HepG2 (cell line): ENCODE data around the gene RSPH9. TPM values are rescaled to one million over a fixed set of nuclear protein-coding genes. Genes with fewer than 3 reads are reported as not detected.
A peak's percentile ranks its signal among the peaks of the same experiment; 100 is the strongest.

ENCODE experiments used
- ARID5B ChIP-seq: IDR thresholded peaks from 2 replicates; pipeline ENCODE4 v1.4.0; 2020; ENCODE audit warnings: mild to moderate bottlenecking, missing genetic modification reagents
- ETV5 ChIP-seq: IDR thresholded peaks from 2 replicates; pipeline ENCODE4 v1.6.1; 2018; ENCODE audit warnings: missing biosample characterization, missing genetic modification reagents, inconsistent platforms, borderline replicate concordance
- GMEB2 ChIP-seq: IDR thresholded peaks from 2 replicates; pipeline ENCODE4 v1.6.1; 2016; ENCODE audit warnings: missing biosample characterization, missing genetic modification reagents, low read depth
- HBP1 ChIP-seq: IDR thresholded peaks from 2 replicates; pipeline ENCODE4 v1.6.1; 2016; ENCODE audit warnings: low read depth, control low read depth
- HIC2 ChIP-seq: sonication (generic); formaldehyde crosslinking; IDR thresholded peaks from 2 replicates; pipeline ENCODE4 v1.9.0; 2022; ENCODE audit warnings: low read depth, missing genetic modification reagents
- HNF1B ChIP-seq: sonication (generic); formaldehyde crosslinking; IDR thresholded peaks from 2 replicates; pipeline ENCODE4 v1.5.1; 2020; ENCODE audit warnings: mild to moderate bottlenecking, moderate library complexity, missing genetic modification reagents
- MAF1 ChIP-seq: sonication (generic); formaldehyde crosslinking; IDR thresholded peaks from 2 replicates; pipeline ENCODE4 v1.5.0; 2020; ENCODE audit warnings: missing genetic modification reagents, borderline replicate concordance
- NCOA1 ChIP-seq: sonication (generic); formaldehyde crosslinking; IDR thresholded peaks from 2 replicates; pipeline ENCODE4 v1.9.0; 2021; ENCODE audit warnings: missing genetic modification reagents
- SNAI1 ChIP-seq: sonication (generic); formaldehyde crosslinking; IDR thresholded peaks from 2 replicates; pipeline ENCODE4 v1.5.0; 2020; ENCODE audit warnings: mild to moderate bottlenecking, missing genetic modification reagents, borderline replicate concordance
- TFDP2 ChIP-seq: sonication (generic); formaldehyde crosslinking; IDR thresholded peaks from 2 replicates; pipeline ENCODE4 v1.4.0; 2020; ENCODE audit warnings: missing genetic modification reagents
- ZNF160 ChIP-seq: sonication (generic); formaldehyde crosslinking; IDR thresholded peaks from 2 replicates; pipeline ENCODE4 v1.8.0; 2022; ENCODE audit warnings: mild to moderate bottlenecking, inconsistent platforms, missing genetic modification reagents
- ZNF207 ChIP-seq: fragments of 450-650 bp; IDR thresholded peaks from 2 replicates; pipeline ENCODE4 v1.6.1; 2016; ENCODE audit warnings: antibody characterized with exemption, borderline replicate concordance
- ZNF235 ChIP-seq: sonication (generic); formaldehyde crosslinking; IDR thresholded peaks from 2 replicates; pipeline ENCODE4 v1.8.1; 2023; ENCODE audit warnings: mild to moderate bottlenecking, missing genetic modification reagents, borderline replicate concordance
- polyA plus RNA-seq, 8 experiments: library from polyadenylated mRNA; depleted of rRNA in 3 of 8; stranded (reverse) in 7 of 8; unstranded in 1 of 8; fragments of >200 nt; fragmentation: Illumina TruSeq in 4 of 8; extraction: Trizol in 4 of 8; gene quantifications; 2 replicates each; pipeline versions ENCODE4 v1.2.1 to v1.2.3, GENCODE V29; 2011 to 2016; ENCODE audit warnings: low read depth in 4 of 8, missing spikeins in 1 of 8, mixed read lengths in 1 of 8; ENCODE audit not compliant: insufficient read depth in 1 of 8
- total RNA-seq, 5 experiments: library from RNA; depleted of rRNA; stranded (reverse); fragments of >200 nt; fragmentation: Illumina TruSeq; extraction: Trizol; gene quantifications; 2 replicates each; pipeline ENCODE4 v1.2.3, GENCODE V29; 2016; ENCODE audit warnings: low read depth in 1 of 5

Gene RSPH9
- total and polyA plus RNA-seq, 2 of the 13 experiments (the other 11 are each of a cell fraction or from before 2014, with no cell fraction given): 0.04 TPM; not detected in 1

- TF ChIP-seq ARID5B (CRISPR knock-in tag) (peak; percentile 52), ZNF235 (no peak), HBP1 (CRISPR knock-in tag) (0 out of 2 replicates have a peak, but pooled peaks have one; percentile 62), NCOA1 (no peak), MAF1 (CRISPR knock-in tag) (0 out of 2 replicates have a peak, but pooled peaks have one; percentile 54), ZNF207 (no peak), HIC2 (CRISPR knock-in tag) (0 out of 2 replicates have a peak, but pooled peaks have one; percentile 18), TFDP2 (peak; percentile 94), ETV5 (CRISPR knock-in tag) (peak; percentile 98), ZNF160 (CRISPR knock-in tag) (peak; percentile 69), HNF1B (CRISPR knock-in tag) (peak; percentile 47), GMEB2 (CRISPR knock-in tag) (peak; percentile 59; the same call in 1 of the 2 replicates), SNAI1 (CRISPR knock-in tag) (peak; percentile 64; the same call in 1 of the 2 replicates)
Observed at GRCh38 chr6:43635387-43636307, 9.2 kb upstream of the RSPH9 start, which contains the start of gene MAD2L1BP (continued).
